Measurements from ENCODE around the gene NAE1. TPM values are rescaled to one million over a fixed set of nuclear protein-coding genes. Genes with fewer than 3 reads are reported as not detected.

NAE1 gene
- total RNA-seq, 1 donor from 2014 or later: 53.7 TPM

DNA sequence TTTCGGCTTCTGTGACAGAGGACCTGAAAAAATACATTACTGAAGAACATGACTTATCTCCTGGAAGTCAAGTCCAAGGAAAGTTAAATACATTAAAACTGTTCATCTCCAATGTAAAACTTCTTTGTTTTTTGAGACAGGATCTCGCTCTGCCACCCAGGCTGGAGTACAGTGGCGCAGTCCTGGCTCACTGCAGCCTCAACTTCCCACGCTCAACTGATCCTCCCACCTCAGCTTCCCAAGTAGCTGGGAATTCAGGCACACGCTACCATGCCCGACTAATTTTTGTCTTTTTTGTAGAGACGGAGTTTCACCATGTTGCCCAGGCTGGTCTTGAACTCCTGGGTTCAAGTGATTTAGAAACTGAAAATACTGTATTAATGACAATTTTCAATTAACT lies 19.7 kb downstream of the NAE1 start:
- intact Hi-C loops (cut with micrococcal nuclease): no loop called here
- Mint-ChIP-seq H3K27me3 (no peaks in the 10 kb centered on the region), H3K36me3 (ENCODE audit: low read depth) (peaks cover 79% of the 10 kb centered on the region), H3K9me3 (no peaks in the 10 kb centered on the region), H3K4me1 (no peaks in the 10 kb centered on the region), H3K27ac (no peak overlapping the region), H3K4me3 (no peak overlapping the region)
- CTCF ChIA-PET: no interaction called here
- ATAC-seq (ENCODE audit: low read depth) (no peak), DNase-seq (no peak)
- TF ChIP-seq CTCF (IDR thresholded peaks at IDR 0.05): no peak
- POLR2A ChIA-PET: no interaction called here

- H3K27me3 Mint-ChIP-seq: no peaks in the 10 kb centered on the region
- peaks cover 81% of the 10 kb centered on the region for H3K36me3 Mint-ChIP-seq (ENCODE audit: low read depth)
- CTCF ChIA-PET: interaction anchor here (1.3 kb wide), 1 partner anchor 20 kb away, joined by 5 read pairs; the partner anchor contains the start of gene NAE1
Observed at GRCh38 chr16:66810391-66810790, 20.4 kb downstream of the NAE1 start.

GRCh38 chr16:66809765-66810164 lies 21.0 kb downstream of the NAE1 start:
- ChIA-PET CTCF (interaction anchor here (1.3 kb wide), 1 partner anchor 21 kb away, joined by 5 read pairs; the partner anchor contains the start of gene NAE1), POLR2A (no interaction called here)
- peaks cover 81% of the 10 kb centered on the region for H3K36me3 Mint-ChIP-seq (ENCODE audit: low read depth)
- no peaks in the 10 kb centered on the region for H3K9me3 Mint-ChIP-seq
- no peaks in the 10 kb centered on the region for H3K27me3 Mint-ChIP-seq
- no peak overlapping the region for H3K4me3 Mint-ChIP-seq
- H3K4me1 Mint-ChIP-seq: no peaks in the 10 kb centered on the region
- intact Hi-C loops (cut with micrococcal nuclease): no loop called here
- DNase-seq (no peak), ATAC-seq (ENCODE audit: low read depth) (no peak)
- H3K27ac Mint-ChIP-seq: no peak overlapping the region
- no peak for TF ChIP-seq CTCF (IDR thresholded peaks at IDR 0.05)

More at GRCh38 chr16:66810391-66810790, 20.4 kb downstream of the NAE1 start:
- no peak overlapping the region for H3K4me3 Mint-ChIP-seq
- DNase-seq (no peak), ATAC-seq (ENCODE audit: low read depth) (no peak)
- TF ChIP-seq CTCF (IDR thresholded peaks at IDR 0.05): no peak
- intact Hi-C loops (cut with micrococcal nuclease): no loop called here
- POLR2A ChIA-PET: no interaction called here
- H3K4me1 Mint-ChIP-seq: no peaks in the 10 kb centered on the region
- H3K9me3 Mint-ChIP-seq: no peaks in the 10 kb centered on the region
- H3K27ac Mint-ChIP-seq: no peak overlapping the region

DNA sequence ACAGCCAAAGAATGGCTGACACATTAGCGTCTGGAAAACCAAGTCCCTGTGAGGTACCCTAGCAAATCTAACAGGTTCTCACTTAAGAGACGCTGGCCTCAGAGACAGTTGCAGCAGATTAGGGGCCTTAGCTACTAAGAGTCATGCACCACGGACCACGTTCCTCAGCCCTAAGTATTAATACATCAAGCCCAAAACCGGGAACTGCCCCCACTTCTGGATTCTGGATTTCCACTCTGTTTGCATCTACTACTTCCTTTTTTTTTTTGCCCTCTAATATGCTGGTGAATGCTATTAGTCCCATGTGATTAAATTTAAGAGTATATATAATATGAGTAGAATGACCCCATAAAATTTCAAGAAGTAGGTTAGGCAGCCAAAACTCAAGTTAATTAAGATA lies 28.6 kb downstream of the NAE1 start:
- H3K27me3 Mint-ChIP-seq: no peaks in the 10 kb centered on the region
- ChIA-PET CTCF (no interaction called here), POLR2A (no interaction called here)
- DNase-seq (no peak), ATAC-seq (ENCODE audit: low read depth) (no peak)
- H3K9me3 Mint-ChIP-seq: no peaks in the 10 kb centered on the region
- intact Hi-C loops (cut with micrococcal nuclease): no loop called here
- H3K36me3 Mint-ChIP-seq (ENCODE audit: low read depth): peaks cover 43% of the 10 kb centered on the region
- no peak overlapping the region for H3K27ac Mint-ChIP-seq
- H3K4me3 Mint-ChIP-seq: no peak overlapping the region
- TF ChIP-seq CTCF (IDR thresholded peaks at IDR 0.05): no peak
- H3K4me1 Mint-ChIP-seq: no peaks in the 10 kb centered on the region

GRCh38 chr16:66801320-66802105 lies 29.3 kb downstream of the NAE1 start, which contains the start of gene TERB1:
TERB1 (minus strand) TSS chr16:66801584; CDS start chr16:66796798, 4,786 bp downstream.
- Mint-ChIP-seq H3K36me3 (ENCODE audit: low read depth) (peaks cover 38% of the 10 kb centered on the region), H3K27me3 (no peaks in the 10 kb centered on the region), H3K4me3 (no peak within 1 kb of the TSS), H3K4me1 (no peaks in the 10 kb centered on the region), H3K27ac (no peak within 1 kb of the TSS), H3K9me3 (no peaks in the 10 kb centered on the region)
- intact Hi-C loops (cut with micrococcal nuclease): no loop called here
- POLR2A ChIA-PET: no interaction called here
- CTCF ChIA-PET: no interaction called here
- no peak for ATAC-seq (ENCODE audit: low read depth)
- no peak for TF ChIP-seq CTCF (IDR thresholded peaks at IDR 0.05)
- DNase-seq: no peak

Data from activated B cell treated with CpG ODN at 0.5 μM for 24 hours (primary cell).